HG03108 (cell line): ENCODE measurements around the gene SLC35B1.
"Not testable (repeated sequence)": the region's sequence is repeated elsewhere in the genome, so short reads cannot be mapped to it uniquely, and the experiment has no call there.

Experiments used
- ATAC-seq: cut with Tn5 transposase; IDR thresholded peaks from one replicate; pipeline ENCODE4 v1.9.1; 2021; ENCODE audit warnings: moderate library complexity; ENCODE audit not compliant: unreplicated experiment

SLC35B1 gene

DNA sequence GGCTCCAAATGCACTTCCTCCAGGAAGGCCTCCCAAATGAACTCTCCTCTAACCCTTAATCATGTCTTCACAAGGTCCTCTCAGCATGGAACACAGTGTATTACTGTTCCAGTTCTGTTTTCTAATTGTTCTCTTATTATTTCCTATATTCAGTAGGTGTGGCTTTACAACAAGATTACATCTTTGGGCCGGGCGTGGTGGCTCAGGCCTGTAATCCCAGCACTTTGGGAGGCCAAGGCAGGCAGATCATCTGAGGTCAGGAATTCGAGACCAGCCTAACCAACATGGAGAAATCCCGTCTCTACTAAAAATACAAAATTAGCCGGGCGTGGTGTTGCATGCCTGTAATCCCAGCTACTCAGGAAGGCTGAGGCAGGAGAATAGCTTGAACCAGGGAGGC lies 34.1 kb downstream of the SLC35B1 start:
- ATAC-seq = not testable (repeated sequence)

DNA sequence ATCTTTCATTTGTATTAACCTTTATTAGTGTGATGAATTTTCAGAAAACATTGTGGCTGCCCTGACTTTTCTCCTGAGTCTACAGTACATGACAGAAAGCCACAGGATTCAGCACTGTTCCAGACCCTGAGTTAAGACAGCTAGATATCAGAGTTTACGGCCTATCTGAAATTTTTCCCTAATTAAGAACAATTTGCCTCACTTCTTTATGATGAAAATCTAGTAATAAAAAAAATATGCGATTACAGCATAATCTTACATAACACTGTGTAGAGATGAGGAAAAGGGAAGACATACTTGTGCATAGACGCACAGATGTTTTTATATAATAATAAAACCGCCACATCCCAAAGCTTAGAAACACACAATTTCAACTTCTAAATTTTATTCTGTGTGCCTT lies 37.1 kb downstream of the SLC35B1 start:
- no peak for ATAC-seq

GRCh38 chr17:49670002-49670401 lies 37.8 kb downstream of the SLC35B1 start:
- ATAC-seq = no peak

- ATAC-seq = no peak
These were observed 39.9 kb downstream of the SLC35B1 start for GRCh38 chr17:49667854-49668253.

GRCh38 chr17:49664706-49665211 lies 43.0 kb downstream of the SLC35B1 start:
- ATAC-seq = no peak

DNA sequence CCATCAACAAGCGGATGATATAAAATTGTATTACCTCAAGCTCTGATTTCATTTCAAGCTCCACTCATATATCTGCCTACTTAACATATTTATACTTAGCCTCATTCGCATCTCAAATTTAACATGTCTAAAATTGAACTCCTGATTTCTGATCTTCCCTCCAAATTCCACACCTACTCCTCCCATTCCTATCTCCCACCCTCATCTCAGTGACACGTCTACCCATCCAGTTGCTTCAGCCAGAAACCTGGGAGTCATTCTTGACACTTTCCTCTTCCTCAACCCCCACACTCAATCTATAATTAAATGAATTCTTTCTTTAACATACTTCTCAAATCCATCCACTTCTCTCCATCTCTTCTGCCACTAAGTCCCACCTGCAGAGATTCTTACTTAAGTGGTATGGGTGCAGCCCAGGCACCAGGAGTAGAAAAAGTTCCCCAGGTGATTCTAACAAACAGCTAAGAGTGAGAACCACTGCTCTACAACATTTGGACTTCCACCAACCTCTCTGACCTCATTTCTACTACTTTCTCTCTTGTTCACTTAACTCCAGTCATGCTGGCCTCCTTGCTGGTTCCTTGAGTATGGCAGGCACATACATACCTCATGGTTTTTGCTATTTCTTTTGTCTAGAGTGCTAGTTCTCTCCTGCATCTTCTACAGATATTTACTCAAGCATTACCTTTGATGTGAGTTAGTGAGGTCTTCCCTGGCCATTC lies 47.9 kb downstream of the SLC35B1 start:
- ATAC-seq = no peak

GRCh38 chr17:49656247-49656646 lies 51.5 kb downstream of the SLC35B1 start:
- no peak for ATAC-seq
